Measurements from ENCODE around the gene PPP2R1A.
A peak's percentile ranks its signal among the peaks of the same experiment; 100 is the strongest.

Gene PPP2R1A

DNA sequence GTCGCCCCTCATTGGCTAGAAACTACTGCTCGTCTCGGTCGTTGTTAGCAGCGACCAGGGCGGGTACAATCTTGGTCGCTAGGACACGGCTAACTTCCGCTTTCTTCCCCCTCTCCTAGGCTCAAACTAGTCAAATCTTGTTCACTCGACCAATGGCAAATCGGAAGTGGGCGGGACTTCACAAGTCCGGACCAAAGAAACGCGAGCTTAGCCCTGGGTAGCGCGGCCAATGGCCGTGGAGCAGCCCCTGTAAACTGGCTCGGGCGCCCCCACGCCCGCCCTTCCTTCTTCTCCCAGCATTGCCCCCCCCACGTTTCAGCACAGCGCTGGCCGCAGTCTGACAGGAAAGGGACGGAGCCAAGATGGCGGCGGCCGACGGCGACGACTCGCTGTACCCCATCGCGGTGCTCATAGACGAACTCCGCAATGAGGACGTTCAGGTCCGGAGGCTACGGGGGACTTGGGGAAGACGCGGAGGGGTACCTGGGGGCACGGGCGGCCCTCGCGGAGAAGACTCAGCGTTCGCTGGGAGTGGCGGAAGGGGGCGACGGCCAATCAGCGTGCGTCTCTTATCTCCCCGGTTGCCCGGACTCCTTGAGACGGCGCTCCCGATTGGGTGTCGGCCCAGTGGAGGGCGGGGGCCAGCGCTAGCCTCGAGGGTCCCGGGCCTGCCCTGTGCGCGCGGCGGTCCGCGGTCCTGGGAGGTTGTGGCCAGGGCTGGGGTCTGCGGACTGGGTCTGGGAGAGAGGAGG, at the start of gene PPP2R1A:
TSS of gene PPP2R1A (plus strand) at position 318 of the 752 bp plus-strand sequence. CDS start at position 363, 45 bp downstream.
- peak; percentile 93 to 97 (median 94) for DNase-seq (ENCODE audit: low read depth in 2 of 3, low spot score in 1 of 3)

DNA sequence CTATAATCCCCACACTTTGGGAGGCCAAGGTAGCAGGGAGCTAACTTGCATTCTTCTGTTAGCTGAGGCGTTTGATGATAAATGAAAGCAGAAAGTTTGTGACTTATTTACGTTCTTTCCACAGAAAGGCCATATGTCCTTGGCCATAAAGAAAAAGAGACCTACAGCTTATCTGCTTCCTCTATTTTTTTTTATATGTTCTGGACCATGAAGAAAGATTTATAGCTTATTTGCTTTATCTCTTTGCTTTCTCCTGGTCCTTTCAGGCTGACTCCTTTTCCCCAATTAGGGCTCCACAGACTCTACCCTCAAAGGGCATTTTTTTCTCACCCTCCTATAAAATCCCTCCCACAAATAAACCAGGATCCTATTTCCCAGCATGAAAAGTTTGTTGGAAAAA, 48.6 kb upstream of the PPP2R1A start:
- no peak for DNase-seq (ENCODE audit: low read depth in 2 of 3, low spot score in 1 of 3)

DNA sequence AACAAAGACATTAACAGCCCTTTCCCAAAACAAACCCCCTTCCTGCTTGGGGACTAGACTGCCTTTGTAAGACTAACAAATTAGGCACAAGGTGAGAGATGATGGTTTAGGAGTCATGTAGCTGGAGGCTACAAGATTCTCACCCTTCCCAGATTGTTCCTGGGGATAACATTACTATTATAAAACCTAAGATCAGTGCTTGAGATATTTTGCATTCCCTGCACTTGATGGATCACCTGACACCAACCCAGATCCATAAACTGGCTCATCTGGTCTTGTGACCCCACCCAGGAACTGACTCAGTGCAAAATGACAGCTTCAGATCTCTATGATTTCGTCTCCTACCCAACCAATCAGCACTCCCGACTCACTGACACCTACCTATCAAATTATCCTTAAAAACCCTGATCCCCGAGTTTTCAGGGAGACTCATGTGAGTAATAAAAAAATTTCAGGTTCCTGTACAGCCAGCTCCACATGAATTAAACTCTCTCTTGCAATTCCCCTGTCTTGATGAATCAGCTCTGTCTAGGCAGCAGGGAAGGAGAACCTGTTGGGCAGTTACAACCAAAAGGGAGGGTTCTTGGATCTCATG, 47.8 kb upstream of the PPP2R1A start:
- no peak for DNase-seq (ENCODE audit: low read depth in 2 of 3, low spot score in 1 of 3)

- no peak for DNase-seq (ENCODE audit: low read depth in 2 of 3, low spot score in 1 of 3)
Measured at GRCh38 chr19:52148256-52148655, 41.6 kb upstream of the PPP2R1A start.

DNA sequence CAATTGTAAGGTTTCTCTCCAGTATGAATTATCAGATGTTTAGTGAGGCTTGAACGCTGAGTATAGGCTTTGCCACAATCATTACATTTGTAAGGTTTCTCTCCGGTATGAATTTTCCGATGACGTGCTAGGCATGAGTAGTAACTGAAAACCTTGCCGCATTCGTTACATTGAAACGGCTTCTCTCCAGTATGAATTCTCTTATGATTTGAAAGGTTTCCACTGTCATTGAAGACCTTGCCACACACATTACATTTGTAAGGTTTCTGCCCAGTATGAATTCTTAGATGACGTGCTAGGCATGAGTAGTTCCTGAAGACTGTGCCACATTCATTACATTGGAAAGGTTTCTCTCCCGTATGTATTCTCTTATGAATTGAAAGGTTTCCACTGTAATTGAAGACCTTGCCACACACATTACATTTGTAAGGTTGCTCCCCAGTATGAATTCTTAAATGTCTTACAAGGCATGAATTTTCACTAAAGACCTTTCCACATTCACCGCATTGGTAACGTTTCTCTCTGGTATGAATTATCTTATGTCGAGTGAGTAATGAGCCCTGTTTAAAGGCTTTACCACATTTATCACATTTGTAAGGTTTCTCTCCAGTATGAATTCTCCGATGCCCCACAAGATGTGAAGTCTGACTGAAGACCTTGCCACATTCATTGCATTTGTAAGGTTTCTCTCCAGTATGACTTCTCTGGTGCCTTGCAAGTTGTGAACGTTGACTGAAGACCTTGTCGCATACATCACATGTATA, 34.1 kb upstream of the PPP2R1A start:
- no peak for DNase-seq (ENCODE audit: low read depth in 2 of 3, low spot score in 1 of 3)

DNA sequence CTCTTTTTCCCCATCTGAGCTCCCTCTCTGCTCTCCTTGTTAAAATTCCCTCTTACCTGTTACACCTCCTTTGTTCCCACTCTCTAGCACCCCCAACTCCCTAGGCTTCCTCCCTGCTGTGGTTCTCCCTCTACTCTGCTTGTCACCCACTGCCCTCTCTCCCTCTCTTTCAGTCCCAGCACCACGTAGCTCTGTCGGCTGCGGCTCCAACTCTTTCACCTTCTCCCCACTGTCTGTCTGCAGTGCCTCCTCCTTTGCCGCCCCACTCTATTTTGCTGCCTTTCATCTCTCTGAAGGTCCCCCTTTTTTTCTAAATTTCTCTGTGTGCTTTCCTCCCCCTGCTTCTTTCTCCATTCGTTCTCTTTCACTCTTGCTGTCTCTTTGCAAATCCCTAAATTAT, 19.5 kb upstream of the PPP2R1A start:
- no peak for DNase-seq (ENCODE audit: low read depth in 2 of 3, low spot score in 1 of 3)

DNA sequence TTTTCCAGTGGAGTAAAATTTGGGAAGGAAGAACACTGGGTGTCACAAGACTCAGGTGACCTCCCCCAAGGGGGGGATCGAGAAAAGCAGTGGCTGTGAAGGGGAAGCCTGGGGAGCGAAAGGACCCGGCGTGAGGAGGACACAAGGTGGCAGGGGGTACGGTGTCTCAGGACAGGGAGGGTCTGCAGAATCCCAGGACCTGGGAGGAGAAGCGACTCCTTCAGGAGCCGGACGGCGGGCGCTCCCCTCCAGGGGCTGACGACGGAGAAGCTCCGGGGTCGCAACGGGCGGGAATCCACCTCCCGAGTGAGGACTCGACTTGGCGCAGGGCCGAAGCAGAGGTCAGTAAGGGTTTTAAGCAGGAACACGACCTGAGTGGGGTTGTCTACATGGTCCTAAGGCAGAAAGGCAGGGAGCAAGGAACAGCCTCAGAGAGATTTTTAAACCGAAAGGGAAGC, 19.0 kb upstream of the PPP2R1A start:
- no peak for DNase-seq (ENCODE audit: low read depth in 2 of 3, low spot score in 1 of 3)

- peak; percentile 82 to 87 (median 85) for DNase-seq (ENCODE audit: low read depth in 2 of 3, low spot score in 1 of 3)
Measured at GRCh38 chr19:52171321-52172169, 18.3 kb upstream of the PPP2R1A start, which contains the start of gene ZNF836. Gene ZNF836, minus strand, starts transcription at chr19:52171621. Its CDS starts 3,549 bp downstream, at chr19:52168072.

- no peak for DNase-seq (ENCODE audit: low read depth in 2 of 3, low spot score in 1 of 3)
Measured at GRCh38 chr19:52172347-52172746, 17.5 kb upstream of the PPP2R1A start.

DNA sequence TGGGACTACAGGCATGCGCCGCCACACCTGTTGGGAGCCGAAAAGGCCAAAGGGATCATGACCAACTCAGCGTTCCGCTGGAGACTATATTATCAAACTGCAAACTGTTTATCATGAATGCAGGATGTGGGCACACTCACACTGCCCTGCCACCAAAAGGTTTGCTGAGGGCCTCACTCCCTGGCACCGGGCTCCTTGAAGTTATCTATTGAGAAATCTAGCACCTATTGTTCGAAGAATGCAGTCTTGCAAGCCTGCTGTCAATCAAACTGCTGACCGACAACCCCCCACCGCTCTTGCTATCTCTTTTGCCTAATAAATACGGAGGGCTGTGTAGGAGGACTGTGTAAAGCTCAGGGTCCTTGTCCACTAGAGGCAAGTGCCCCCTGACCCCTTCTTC, 13.3 kb upstream of the PPP2R1A start:
- no peak for DNase-seq (ENCODE audit: low read depth in 2 of 3, low spot score in 1 of 3)

GRCh38 chr19:52187407-52187806, 2.4 kb upstream of the PPP2R1A start:
- no peak for DNase-seq (ENCODE audit: low read depth in 2 of 3, low spot score in 1 of 3)

- DNase-seq (ENCODE audit: low read depth in 2 of 3, low spot score in 1 of 3) = peak in 2 of 3 donors; percentile 3 to 94
Measured at GRCh38 chr19:52188822-52189734, 774 bp upstream of the PPP2R1A start.

DNA sequence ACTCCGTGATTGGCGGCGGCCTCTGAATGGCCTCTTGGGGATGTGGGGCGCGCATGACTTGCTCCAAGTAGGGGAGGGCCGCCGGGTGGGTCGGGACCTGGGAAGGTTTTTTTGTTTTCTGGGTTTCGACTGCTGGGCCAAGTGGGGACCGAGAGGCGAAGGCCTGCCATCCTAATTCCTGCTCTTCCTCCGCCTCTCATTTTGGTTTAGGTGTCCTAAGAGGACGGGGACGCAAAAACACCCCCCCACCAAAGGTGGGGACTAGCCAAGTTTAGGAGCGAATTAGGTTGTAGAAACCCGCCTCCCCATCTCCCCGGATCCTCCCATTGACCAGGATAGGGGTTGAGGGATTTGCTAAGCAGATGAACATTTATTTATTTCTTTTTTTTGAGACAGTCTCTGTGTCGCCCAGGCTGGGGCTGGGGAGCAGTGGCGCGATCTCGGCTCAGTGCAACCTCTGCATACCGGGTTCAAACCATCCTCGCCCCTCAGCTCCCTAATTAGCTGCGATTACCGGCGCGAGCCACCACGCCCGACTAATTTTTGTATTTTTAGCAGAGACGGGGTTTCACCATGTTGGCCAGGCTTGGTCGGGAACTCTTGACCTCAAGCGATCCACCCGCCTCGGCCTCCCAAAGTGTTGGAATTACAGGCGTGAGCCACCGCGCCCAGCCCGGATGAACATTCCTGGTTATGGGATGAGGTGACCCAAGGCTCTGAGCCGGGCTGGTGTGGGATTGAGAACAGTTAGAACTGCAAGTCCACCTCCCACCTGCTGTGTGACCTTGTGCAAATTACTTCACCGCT, 838 bp downstream of the PPP2R1A start:
- DNase-seq (ENCODE audit: low read depth in 2 of 3, low spot score in 1 of 3) = peak in 1 of 3 donors; percentile 4

DNA sequence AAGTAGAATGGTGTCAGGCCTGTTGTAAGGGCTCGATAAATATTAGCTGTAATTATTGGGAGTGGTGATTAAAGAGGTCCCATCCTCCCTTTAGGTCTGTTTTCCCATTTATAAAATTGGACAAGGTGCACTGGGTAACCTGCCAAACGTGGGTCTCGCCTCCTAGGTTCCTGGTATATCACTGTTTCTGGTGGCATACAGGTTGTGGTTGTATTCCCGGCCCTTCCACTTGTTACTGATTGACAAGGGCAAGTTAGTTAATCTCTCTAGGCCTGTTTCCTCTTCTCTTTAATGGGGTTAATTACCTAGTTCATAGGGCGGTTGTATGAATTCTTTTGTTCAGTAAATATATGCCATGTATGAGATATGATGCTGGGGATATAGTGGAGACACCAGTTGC, 1.5 kb downstream of the PPP2R1A start:
- no peak for DNase-seq (ENCODE audit: low read depth in 2 of 3, low spot score in 1 of 3)

GRCh38 chr19:52191951-52192350, 2.1 kb downstream of the PPP2R1A start:
- DNase-seq (ENCODE audit: low read depth in 2 of 3, low spot score in 1 of 3) = no peak

GRCh38 chr19:52196256-52196967, 6.6 kb downstream of the PPP2R1A start:
- no peak for DNase-seq (ENCODE audit: low read depth in 2 of 3, low spot score in 1 of 3)

GRCh38 chr19:52197964-52198363, 8.1 kb downstream of the PPP2R1A start:
- DNase-seq (ENCODE audit: low read depth in 2 of 3, low spot score in 1 of 3) = no peak

DNA sequence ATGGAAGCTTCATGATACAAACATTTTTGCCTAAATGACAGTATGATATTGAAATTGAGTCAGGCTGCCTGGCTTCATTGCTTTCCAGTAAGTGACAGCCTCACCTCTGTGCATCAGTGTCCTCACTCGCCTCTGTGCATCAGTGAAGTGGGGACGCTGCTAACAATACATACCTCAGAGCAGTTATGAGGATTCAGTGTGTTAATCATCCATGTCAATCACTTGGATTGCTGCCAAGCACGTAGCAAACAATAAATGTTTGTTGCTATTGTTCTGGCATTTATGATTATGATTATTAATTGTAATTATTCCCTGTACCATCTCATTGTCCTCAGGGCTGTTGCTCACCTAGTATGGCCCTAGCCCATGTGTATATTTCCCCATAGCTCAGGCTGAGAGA, 8.8 kb downstream of the PPP2R1A start:
- DNase-seq (ENCODE audit: low read depth in 2 of 3, low spot score in 1 of 3) = no peak

Measured in stimulated activated CD4-positive, alpha-beta T cell treated with anti-CD3 and anti-CD28 coated beads, Interleukin-12 subunit alpha, Interleukin-12 subunit beta, amount 100 ng/mL, for 48 hours (primary cell).